Measurements from ENCODE around the gene UBE3C.
"Not testable (repeated sequence)": the region's sequence is repeated elsewhere in the genome, so short reads cannot be mapped to it uniquely, and the experiment has no call there.

UBE3C gene

GRCh38 chr7:157138424-157139110 is at the start of gene UBE3C:
Gene UBE3C, plus strand, starts transcription at chr7:157138926. Its CDS starts 347 bp downstream, at chr7:157139273.
- DNase-seq (ENCODE audit: low read depth): peak; percentile 46
- TF ChIP-seq CTCF (IDR thresholded peaks at IDR 0.05; ENCODE audit: control insufficient read depth, insufficient read depth, low read depth, low read length, missing control alignments): no peak
- H3K4me3 ChIP-seq (ENCODE audit: control insufficient read depth, low read depth, low read length): peak within 1 kb of the TSS; percentile 57

GRCh38 chr7:157089100-157089610 is 49.6 kb upstream of the UBE3C start:
- DNase-seq (ENCODE audit: low read depth): no peak
- H3K4me3 ChIP-seq (ENCODE audit: control insufficient read depth, low read depth, low read length): no peak overlapping the region

GRCh38 chr7:157090485-157091165 is 48.1 kb upstream of the UBE3C start:
- no peak overlapping the region for H3K4me3 ChIP-seq (ENCODE audit: control insufficient read depth, low read depth, low read length)
- no peak for DNase-seq (ENCODE audit: low read depth)
- no peak for TF ChIP-seq CTCF (IDR thresholded peaks at IDR 0.05; ENCODE audit: control insufficient read depth, insufficient read depth, low read depth, low read length, missing control alignments)

More at GRCh38 chr7:157089100-157089610, 49.6 kb upstream of the UBE3C start:
- TF ChIP-seq CTCF (IDR thresholded peaks at IDR 0.05; ENCODE audit: control insufficient read depth, insufficient read depth, low read depth, low read length, missing control alignments): no peak

DNA sequence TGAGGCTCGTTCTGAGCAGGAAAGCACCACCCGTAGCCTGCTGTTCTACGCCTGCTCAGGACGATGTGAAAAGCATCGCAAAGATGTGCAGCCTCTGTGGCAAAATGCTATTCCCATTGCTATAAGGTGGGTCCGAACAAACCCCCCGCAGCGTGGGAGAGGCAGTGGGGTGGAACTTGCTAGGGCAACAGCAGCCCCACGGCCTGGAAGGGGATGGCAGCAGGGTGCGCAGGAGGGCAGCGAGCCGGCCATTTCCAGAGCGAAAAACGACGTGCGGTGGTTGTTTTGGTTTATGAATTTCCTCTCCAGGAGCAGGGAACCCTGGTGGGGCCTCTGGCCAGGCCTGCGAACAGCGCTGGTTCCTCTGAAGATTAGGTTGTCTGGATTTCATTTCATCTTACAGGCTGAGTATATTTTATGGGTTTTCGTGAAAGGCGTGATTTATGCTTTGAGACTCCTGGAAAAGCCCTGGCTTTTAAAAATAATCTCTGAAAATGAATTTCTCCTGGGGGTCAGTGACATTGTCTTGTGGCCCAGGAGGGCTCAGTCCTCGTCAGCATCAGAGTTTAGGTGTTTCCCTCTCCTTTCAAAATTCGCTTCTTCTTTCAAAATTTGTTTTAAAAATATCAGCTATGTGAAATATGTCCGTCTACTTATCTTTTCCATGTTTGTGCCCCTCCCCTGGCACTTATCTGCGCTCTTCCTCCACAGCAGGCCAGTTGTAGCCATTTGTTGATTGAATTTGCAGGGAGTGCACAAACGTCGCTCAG is 42.3 kb upstream of the UBE3C start:
- no peak overlapping the region; the same call in 1 of the 2 replicates for H3K4me3 ChIP-seq (ENCODE audit: control insufficient read depth, low read depth, low read length)
- no peak for TF ChIP-seq CTCF (IDR thresholded peaks at IDR 0.05; ENCODE audit: control insufficient read depth, insufficient read depth, low read depth, low read length, missing control alignments)
- no peak for DNase-seq (ENCODE audit: low read depth)

DNA sequence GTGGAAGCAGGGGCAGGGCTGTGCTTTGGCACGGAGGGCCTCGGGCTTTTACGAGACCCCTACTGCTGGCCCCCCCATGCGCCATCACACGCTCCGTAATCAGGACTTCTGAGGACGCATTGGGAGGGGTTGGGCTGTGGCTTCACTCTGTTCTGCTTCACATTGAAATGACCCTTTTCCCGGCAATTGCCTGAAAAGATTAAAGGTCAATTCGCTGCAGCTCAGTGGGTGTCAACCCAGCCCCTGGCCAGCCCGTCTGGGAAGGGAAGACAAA is 41.7 kb upstream of the UBE3C start:
- H3K4me3 ChIP-seq (ENCODE audit: control insufficient read depth, low read depth, low read length): no peak overlapping the region
- no peak for DNase-seq (ENCODE audit: low read depth)
- TF ChIP-seq CTCF (IDR thresholded peaks at IDR 0.05; ENCODE audit: control insufficient read depth, insufficient read depth, low read depth, low read length, missing control alignments): no peak

- no peak for TF ChIP-seq CTCF (IDR thresholded peaks at IDR 0.05; ENCODE audit: control insufficient read depth, insufficient read depth, low read depth, low read length, missing control alignments)
- H3K4me3 ChIP-seq (ENCODE audit: control insufficient read depth, low read depth, low read length): no peak overlapping the region
- no peak for DNase-seq (ENCODE audit: low read depth)
These were observed 41.2 kb upstream of the UBE3C start for GRCh38 chr7:157097569-157097968.

GRCh38 chr7:157100005-157100404 is 38.7 kb upstream of the UBE3C start:
- H3K4me3 ChIP-seq (ENCODE audit: control insufficient read depth, low read depth, low read length); DNase-seq (ENCODE audit: low read depth): not testable (repeated sequence)

DNA sequence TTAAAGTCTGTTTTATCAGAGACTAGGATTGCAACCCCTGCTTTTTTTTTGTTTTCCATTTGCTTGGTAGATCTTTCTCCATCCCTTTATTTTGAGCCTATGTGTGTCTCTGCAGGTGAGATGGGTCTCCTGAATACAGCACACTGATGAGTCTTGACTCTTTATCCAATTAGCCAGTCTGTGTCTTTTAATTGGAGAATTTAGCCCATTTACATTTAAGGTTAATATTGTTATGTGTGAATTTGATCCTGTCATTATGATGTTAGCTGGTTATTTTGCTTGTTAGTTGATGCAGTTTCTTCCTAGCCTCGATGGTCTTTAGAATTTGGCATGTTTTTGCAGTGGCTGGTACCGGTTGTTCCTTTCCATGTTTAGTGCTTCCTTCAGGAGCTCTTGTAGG is 35.1 kb upstream of the UBE3C start:
- not testable (repeated sequence) for H3K4me3 ChIP-seq (ENCODE audit: control insufficient read depth, low read depth, low read length); DNase-seq (ENCODE audit: low read depth)

Measured in AG09309 (cell line).